ENCODE measurements around the gene NR3C2.

DNA sequence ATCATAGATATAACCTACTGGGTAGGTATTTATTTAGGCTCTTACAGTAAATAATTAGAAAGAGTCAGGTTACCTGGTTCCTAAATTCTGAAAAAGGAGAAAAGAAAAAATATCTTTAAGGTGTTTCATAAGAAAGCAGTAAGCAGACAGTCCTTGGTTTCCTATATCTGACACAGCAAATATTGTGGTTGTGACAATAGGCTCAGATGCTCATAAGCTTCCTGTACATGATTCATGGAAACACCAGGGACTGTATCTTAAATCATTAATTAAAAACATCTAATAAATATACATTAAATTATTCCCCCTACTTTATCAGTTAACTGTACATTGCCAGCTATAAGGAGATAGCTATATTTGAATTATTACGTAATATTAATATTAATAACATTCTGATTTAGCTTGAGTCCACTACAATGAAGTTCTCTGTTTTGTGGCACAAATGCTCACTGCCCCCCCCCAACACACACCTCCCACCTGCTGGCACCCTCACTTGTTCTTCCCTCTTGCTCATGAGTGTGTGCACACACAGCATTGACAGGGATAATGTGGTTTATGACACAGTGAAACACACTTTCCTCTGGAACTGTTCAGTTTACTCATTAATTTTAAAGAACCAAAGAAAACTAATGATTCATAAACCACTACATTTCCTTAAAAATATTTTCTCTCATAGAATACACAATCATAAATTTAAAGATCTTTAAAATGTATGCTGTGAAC lies 187.4 kb downstream of the NR3C2 start:
- TF ChIP-seq, protein P1, sequence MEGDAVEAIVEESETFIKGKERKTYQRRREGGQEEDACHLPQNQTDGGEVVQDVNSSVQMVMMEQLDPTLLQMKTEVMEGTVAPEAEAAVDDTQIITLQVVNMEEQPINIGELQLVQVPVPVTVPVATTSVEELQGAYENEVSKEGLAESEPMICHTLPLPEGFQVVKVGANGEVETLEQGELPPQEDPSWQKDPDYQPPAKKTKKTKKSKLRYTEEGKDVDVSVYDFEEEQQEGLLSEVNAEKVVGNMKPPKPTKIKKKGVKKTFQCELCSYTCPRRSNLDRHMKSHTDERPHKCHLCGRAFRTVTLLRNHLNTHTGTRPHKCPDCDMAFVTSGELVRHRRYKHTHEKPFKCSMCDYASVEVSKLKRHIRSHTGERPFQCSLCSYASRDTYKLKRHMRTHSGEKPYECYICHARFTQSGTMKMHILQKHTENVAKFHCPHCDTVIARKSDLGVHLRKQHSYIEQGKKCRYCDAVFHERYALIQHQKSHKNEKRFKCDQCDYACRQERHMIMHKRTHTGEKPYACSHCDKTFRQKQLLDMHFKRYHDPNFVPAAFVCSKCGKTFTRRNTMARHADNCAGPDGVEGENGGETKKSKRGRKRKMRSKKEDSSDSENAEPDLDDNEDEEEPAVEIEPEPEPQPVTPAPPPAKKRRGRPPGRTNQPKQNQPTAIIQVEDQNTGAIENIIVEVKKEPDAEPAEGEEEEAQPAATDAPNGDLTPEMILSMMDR (conservative IDR thresholded peaks at IDR 0.05; ENCODE audit: low read depth, low read length) = no peak
- TF ChIP-seq EZH2 (IDR thresholded peaks at IDR 0.05; ENCODE audit: low read length, unreplicated experiment) = no peak
